Measurements from ENCODE around the gene WWC2.

DNA sequence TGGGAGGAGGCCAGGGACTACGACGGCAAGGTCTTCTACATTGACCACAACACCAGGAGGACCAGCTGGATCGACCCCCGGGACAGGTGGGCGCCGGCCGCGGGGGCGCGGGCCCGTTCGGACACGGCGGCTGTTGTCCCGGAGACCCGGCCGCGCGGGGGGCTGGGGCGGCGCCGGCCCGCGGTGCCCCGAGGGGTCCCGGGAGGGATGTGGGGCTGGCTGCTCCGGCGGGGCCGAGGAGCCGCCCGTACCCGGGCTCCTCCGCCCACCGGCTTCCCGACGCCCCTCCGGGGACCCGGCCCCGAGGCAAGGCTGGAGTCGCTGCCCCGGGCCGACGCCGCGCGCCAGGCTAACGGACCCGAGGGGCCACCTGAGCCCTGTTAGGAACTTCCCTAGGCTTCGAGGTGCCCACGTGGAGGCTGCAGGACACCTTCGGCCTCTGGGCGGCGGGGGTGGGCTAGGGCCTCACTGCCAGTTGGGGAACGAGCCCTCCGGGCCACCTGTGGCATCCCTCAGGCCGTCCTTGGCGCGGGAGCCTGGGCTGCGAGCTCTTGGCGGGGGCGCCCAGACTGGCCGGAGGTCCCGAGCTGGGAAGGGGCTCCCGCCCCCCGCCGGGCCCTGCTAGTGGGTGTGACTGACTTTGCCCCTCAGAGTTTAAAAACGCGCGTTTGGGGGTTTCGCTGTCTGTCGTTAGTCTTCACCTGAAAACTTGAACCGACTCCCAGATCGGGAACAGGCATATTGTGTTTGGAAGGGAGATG lies 660 bp downstream of the WWC2 start:
- TF ChIP-seq POLR2A (IDR thresholded peaks at IDR 0.05) = no peak
- TF ChIP-seq, protein P1, sequence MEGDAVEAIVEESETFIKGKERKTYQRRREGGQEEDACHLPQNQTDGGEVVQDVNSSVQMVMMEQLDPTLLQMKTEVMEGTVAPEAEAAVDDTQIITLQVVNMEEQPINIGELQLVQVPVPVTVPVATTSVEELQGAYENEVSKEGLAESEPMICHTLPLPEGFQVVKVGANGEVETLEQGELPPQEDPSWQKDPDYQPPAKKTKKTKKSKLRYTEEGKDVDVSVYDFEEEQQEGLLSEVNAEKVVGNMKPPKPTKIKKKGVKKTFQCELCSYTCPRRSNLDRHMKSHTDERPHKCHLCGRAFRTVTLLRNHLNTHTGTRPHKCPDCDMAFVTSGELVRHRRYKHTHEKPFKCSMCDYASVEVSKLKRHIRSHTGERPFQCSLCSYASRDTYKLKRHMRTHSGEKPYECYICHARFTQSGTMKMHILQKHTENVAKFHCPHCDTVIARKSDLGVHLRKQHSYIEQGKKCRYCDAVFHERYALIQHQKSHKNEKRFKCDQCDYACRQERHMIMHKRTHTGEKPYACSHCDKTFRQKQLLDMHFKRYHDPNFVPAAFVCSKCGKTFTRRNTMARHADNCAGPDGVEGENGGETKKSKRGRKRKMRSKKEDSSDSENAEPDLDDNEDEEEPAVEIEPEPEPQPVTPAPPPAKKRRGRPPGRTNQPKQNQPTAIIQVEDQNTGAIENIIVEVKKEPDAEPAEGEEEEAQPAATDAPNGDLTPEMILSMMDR (IDR thresholded peaks at IDR 0.05) = peak in 3 of 12 donors; percentile 9 to 11 (median 10)
